ENCODE measurements around the gene THAP11.

Gene THAP11

GRCh38 chr16:67865318-67865717 is 23.2 kb downstream of the THAP11 start:
- Histone ChIP-seq H3K36me3 (ENCODE audit: control insufficient read depth, insufficient read depth, low read length) (peaks cover 86% of the 10 kb centered on the region), H3K9me3 (ENCODE audit: control insufficient read depth, insufficient read depth, low read depth, low read length) (no peaks in the 10 kb centered on the region), H3K4me1 (ENCODE audit: control insufficient read depth, insufficient read depth, low read length) (peaks cover 5% of the 10 kb centered on the region; the same call in 1 of the 2 replicates), H3K27me3 (ENCODE audit: control insufficient read depth, insufficient read depth, low read length) (no peaks in the 10 kb centered on the region), H3K9ac (ENCODE audit: low read length) (no peak overlapping the region), H3K4me3 (ENCODE audit: low read depth, low read length) (no peak overlapping the region), H3K27ac (ENCODE audit: low read depth, low read length) (no peak overlapping the region)

DNA sequence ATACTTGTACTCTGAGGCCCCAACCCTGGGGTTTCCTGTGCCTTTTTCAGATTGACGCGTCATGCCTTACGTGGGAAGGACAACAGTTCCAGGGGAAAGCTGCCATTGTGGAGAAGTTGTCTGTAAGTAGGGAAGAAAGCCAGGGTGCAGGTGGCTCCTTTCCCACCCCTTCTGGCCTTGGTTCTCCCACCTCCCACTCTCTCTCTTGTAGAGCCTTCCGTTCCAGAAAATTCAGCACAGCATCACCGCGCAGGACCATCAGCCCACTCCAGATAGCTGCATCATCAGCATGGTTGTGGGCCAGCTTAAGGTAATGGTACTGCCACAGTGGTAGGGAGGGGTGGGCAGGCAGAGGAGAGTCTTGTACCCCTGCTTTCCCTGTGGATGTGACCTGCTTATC is 26.2 kb downstream of the THAP11 start:
- Histone ChIP-seq H3K4me1 (ENCODE audit: control insufficient read depth, insufficient read depth, low read length) (peaks cover 5% of the 10 kb centered on the region; the same call in 1 of the 2 replicates), H3K27ac (ENCODE audit: low read depth, low read length) (no peak overlapping the region), H3K9me3 (ENCODE audit: control insufficient read depth, insufficient read depth, low read depth, low read length) (no peaks in the 10 kb centered on the region), H3K27me3 (ENCODE audit: control insufficient read depth, insufficient read depth, low read length) (no peaks in the 10 kb centered on the region), H3K4me3 (ENCODE audit: low read depth, low read length) (no peak overlapping the region), H3K9ac (ENCODE audit: low read length) (no peak overlapping the region), H3K36me3 (ENCODE audit: control insufficient read depth, insufficient read depth, low read length) (peaks cover 76% of the 10 kb centered on the region)

- H3K36me3 ChIP-seq (ENCODE audit: control insufficient read depth, insufficient read depth, low read length) = peaks cover 74% of the 10 kb centered on the region
- no peak overlapping the region for H3K4me3 ChIP-seq (ENCODE audit: low read depth, low read length)
- H3K9me3 ChIP-seq (ENCODE audit: control insufficient read depth, insufficient read depth, low read depth, low read length) = no peaks in the 10 kb centered on the region
- no peak overlapping the region for H3K9ac ChIP-seq (ENCODE audit: low read length)
- no peaks in the 10 kb centered on the region for H3K27me3 ChIP-seq (ENCODE audit: control insufficient read depth, insufficient read depth, low read length)
- H3K4me1 ChIP-seq (ENCODE audit: control insufficient read depth, insufficient read depth, low read length) = peaks cover 13% of the 10 kb centered on the region; the same call in 1 of the 2 replicates
- no peak overlapping the region for H3K27ac ChIP-seq (ENCODE audit: low read depth, low read length)
Measured at GRCh38 chr16:67869653-67870052, 27.5 kb downstream of the THAP11 start.

- no peak overlapping the region for H3K27ac ChIP-seq (ENCODE audit: low read depth, low read length)
- H3K4me3 ChIP-seq (ENCODE audit: low read depth, low read length) = no peak overlapping the region
- no peaks in the 10 kb centered on the region for H3K9me3 ChIP-seq (ENCODE audit: control insufficient read depth, insufficient read depth, low read depth, low read length)
- peaks cover 66% of the 10 kb centered on the region for H3K36me3 ChIP-seq (ENCODE audit: control insufficient read depth, insufficient read depth, low read length)
- H3K27me3 ChIP-seq (ENCODE audit: control insufficient read depth, insufficient read depth, low read length) = no peaks in the 10 kb centered on the region
- H3K9ac ChIP-seq (ENCODE audit: low read length) = no peak overlapping the region
- H3K4me1 ChIP-seq (ENCODE audit: control insufficient read depth, insufficient read depth, low read length) = peaks cover 13% of the 10 kb centered on the region; the same call in 1 of the 2 replicates
Measured at GRCh38 chr16:67871256-67871655, 29.1 kb downstream of the THAP11 start.

- Histone ChIP-seq H3K36me3 (ENCODE audit: control insufficient read depth, insufficient read depth, low read length) (peaks cover 66% of the 10 kb centered on the region), H3K27me3 (ENCODE audit: control insufficient read depth, insufficient read depth, low read length) (no peaks in the 10 kb centered on the region), H3K27ac (ENCODE audit: low read depth, low read length) (0 out of 2 replicates have a peak overlapping the region, but pooled peaks have one; percentile 91), H3K9me3 (ENCODE audit: control insufficient read depth, insufficient read depth, low read depth, low read length) (no peaks in the 10 kb centered on the region), H3K4me3 (ENCODE audit: low read depth, low read length) (peak overlapping the region; percentile 97), H3K9ac (ENCODE audit: low read length) (no peak overlapping the region), H3K4me1 (ENCODE audit: control insufficient read depth, insufficient read depth, low read length) (peaks cover 13% of the 10 kb centered on the region; the same call in 1 of the 2 replicates)
Measured at GRCh38 chr16:67872131-67872630, 30.1 kb downstream of the THAP11 start.

GRCh38 chr16:67872631-67873434 is 30.7 kb downstream of the THAP11 start, which contains the start of gene EDC4:
Gene EDC4, plus strand, starts transcription at chr16:67873052. Its CDS starts 210 bp downstream, at chr16:67873262.
- Histone ChIP-seq H3K9ac (ENCODE audit: low read length) (peak within 1 kb of the TSS; percentile 94), H3K4me1 (ENCODE audit: control insufficient read depth, insufficient read depth, low read length) (peaks cover 13% of the 10 kb centered on the region; the same call in 1 of the 2 replicates), H3K36me3 (ENCODE audit: control insufficient read depth, insufficient read depth, low read length) (peaks cover 66% of the 10 kb centered on the region), H3K27ac (ENCODE audit: low read depth, low read length) (peak within 1 kb of the TSS; percentile 91), H3K9me3 (ENCODE audit: control insufficient read depth, insufficient read depth, low read depth, low read length) (no peaks in the 10 kb centered on the region), H3K27me3 (ENCODE audit: control insufficient read depth, insufficient read depth, low read length) (no peaks in the 10 kb centered on the region), H3K4me3 (ENCODE audit: low read depth, low read length) (peak within 1 kb of the TSS; percentile 97)

DNA sequence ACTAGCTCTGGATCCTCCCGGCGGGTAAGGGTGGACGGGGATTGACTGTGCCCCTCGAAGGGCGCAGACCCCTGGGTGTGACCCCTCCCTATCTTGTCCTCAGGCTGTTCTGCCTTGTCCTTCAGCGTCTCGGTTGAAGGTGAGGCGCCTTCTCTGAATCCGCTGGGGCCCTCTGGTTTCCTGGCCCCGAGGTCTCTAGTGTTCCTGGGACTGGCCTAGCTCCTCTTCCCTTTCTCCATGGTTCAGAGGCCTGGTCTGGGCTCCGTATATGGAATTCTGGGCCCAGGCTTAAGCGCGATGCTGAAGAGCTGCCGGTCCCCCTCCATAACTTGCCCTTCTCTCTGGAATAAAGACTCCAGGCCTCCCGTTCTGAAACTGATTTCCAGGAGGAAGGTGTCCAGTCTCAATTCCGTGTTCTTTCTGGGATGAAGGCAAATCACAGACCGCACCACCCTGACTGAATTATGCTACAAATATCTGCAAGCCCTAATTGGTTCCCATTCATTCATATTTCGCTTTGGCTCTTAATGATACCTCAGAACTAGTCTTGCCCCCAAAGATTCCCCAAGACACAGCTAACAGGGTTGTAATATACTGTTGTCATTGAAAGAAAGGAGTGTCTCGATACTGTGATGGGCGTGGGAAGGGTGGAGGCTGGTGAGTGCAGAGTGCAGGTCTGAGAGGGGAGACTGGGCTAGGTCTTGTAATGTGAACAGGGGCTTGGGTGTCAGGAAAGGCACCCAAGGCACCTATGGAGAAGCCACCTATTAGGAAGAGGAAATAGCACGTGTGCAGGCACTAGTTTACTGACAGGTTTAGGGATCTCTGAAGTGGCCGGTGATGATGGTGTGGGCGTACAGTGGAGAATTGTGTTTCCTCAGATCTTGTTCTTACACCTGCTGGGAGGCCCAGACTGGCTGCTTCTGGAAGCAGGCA is 31.6 kb downstream of the THAP11 start:
- peak overlapping the region; percentile 94 for H3K9ac ChIP-seq (ENCODE audit: low read length)
- H3K9me3 ChIP-seq (ENCODE audit: control insufficient read depth, insufficient read depth, low read depth, low read length) = no peaks in the 10 kb centered on the region
- H3K4me3 ChIP-seq (ENCODE audit: low read depth, low read length) = peak overlapping the region; percentile 97
- no peaks in the 10 kb centered on the region for H3K27me3 ChIP-seq (ENCODE audit: control insufficient read depth, insufficient read depth, low read length)
- peak overlapping the region; percentile 91 for H3K27ac ChIP-seq (ENCODE audit: low read depth, low read length)
- H3K36me3 ChIP-seq (ENCODE audit: control insufficient read depth, insufficient read depth, low read length) = peaks cover 66% of the 10 kb centered on the region
- peaks cover 13% of the 10 kb centered on the region; the same call in 1 of the 2 replicates for H3K4me1 ChIP-seq (ENCODE audit: control insufficient read depth, insufficient read depth, low read length)

GRCh38 chr16:67874372-67874771 is 32.3 kb downstream of the THAP11 start:
- Histone ChIP-seq H3K27me3 (ENCODE audit: control insufficient read depth, insufficient read depth, low read length) (no peaks in the 10 kb centered on the region), H3K4me3 (ENCODE audit: low read depth, low read length) (peak overlapping the region; percentile 97; the same call in 1 of the 2 replicates), H3K9me3 (ENCODE audit: control insufficient read depth, insufficient read depth, low read depth, low read length) (no peaks in the 10 kb centered on the region), H3K36me3 (ENCODE audit: control insufficient read depth, insufficient read depth, low read length) (peaks cover 66% of the 10 kb centered on the region), H3K27ac (ENCODE audit: low read depth, low read length) (no peak overlapping the region), H3K9ac (ENCODE audit: low read length) (no peak overlapping the region), H3K4me1 (ENCODE audit: control insufficient read depth, insufficient read depth, low read length) (peaks cover 13% of the 10 kb centered on the region; the same call in 1 of the 2 replicates)

DNA sequence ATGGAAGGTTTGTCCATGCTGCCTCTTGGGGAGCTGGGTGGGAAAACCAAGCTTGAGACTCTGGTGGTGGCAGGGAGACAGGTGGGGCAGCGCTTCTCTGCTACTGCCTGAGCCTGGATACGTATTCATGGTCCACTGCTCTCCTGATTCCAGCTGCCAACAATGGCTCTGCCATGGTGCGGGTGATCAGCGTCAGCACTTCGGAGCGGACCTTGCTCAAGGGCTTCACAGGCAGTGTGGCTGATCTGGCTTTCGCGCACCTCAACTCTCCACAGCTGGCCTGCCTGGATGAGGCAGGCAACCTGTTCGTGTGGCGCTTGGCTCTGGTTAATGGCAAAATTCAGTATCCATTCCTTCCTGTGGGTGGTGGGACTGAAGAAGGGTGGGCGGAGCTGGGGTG is 34.9 kb downstream of the THAP11 start:
- H3K4me3 ChIP-seq (ENCODE audit: low read depth, low read length) = no peak overlapping the region
- H3K9me3 ChIP-seq (ENCODE audit: control insufficient read depth, insufficient read depth, low read depth, low read length) = no peaks in the 10 kb centered on the region
- peaks cover 13% of the 10 kb centered on the region; the same call in 1 of the 2 replicates for H3K4me1 ChIP-seq (ENCODE audit: control insufficient read depth, insufficient read depth, low read length)
- H3K9ac ChIP-seq (ENCODE audit: low read length) = no peak overlapping the region
- peaks cover 69% of the 10 kb centered on the region for H3K36me3 ChIP-seq (ENCODE audit: control insufficient read depth, insufficient read depth, low read length)
- H3K27me3 ChIP-seq (ENCODE audit: control insufficient read depth, insufficient read depth, low read length) = no peaks in the 10 kb centered on the region
- H3K27ac ChIP-seq (ENCODE audit: low read depth, low read length) = no peak overlapping the region

DNA sequence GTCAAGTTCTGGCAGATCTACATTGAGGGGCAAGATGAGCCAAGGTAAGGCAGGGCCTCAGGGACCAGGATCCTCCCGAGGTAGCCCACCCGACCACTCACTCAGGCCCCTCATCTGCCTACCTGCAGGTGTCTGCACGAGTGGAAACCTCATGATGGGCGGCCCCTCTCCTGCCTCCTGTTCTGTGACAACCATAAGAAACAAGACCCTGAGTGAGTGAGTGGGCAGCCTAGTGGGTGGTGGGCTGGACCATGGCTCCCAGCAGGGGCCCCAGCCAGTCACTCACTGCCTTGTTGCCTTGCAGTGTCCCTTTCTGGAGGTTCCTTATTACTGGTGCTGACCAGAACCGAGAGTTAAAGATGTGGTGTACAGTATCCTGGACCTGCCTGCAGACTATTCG is 36.1 kb downstream of the THAP11 start:
- Histone ChIP-seq H3K9ac (ENCODE audit: low read length) (no peak overlapping the region), H3K9me3 (ENCODE audit: control insufficient read depth, insufficient read depth, low read depth, low read length) (no peaks in the 10 kb centered on the region), H3K4me3 (ENCODE audit: low read depth, low read length) (no peak overlapping the region), H3K36me3 (ENCODE audit: control insufficient read depth, insufficient read depth, low read length) (peaks cover 80% of the 10 kb centered on the region), H3K27ac (ENCODE audit: low read depth, low read length) (no peak overlapping the region), H3K27me3 (ENCODE audit: control insufficient read depth, insufficient read depth, low read length) (no peaks in the 10 kb centered on the region), H3K4me1 (ENCODE audit: control insufficient read depth, insufficient read depth, low read length) (peaks cover 8% of the 10 kb centered on the region; the same call in 1 of the 2 replicates)

Measured in HUES6 (cell line).